GM12878 (cell line): ENCODE results near the gene NF1.

Source experiments
- ESRRA ChIP-seq: IDR thresholded peaks from 2 replicates; pipeline ENCODE4 v1.6.1; 2012; ENCODE audit warnings: mild to moderate bottlenecking, low read length, improper control_type of control experiment
- JUND ChIP-seq: IDR thresholded peaks from 2 replicates; pipeline ENCODE4 v1.6.1; 2012; ENCODE audit warnings: low read depth, mild to moderate bottlenecking, low read length, improper control_type of control experiment, moderate library complexity
- MAX ChIP-seq: IDR thresholded peaks from 2 replicates; pipeline ENCODE4 v1.6.1; 2012; ENCODE audit warnings: low read depth, low read length, improper control_type of control experiment
- TF ChIP-seq, protein P1 (sequence below), 3 experiments: IDR thresholded peaks in 2 of 3; conservative IDR thresholded peaks in 1 of 3; 2 replicates each; pipeline ENCODE4 v1.5.1; 2011; ENCODE audit warnings: low read depth in 3 of 3, low read length in 3 of 3, mild to moderate bottlenecking in 3 of 3, control low read depth in 2 of 3, moderate library complexity in 2 of 3, inconsistent platforms in 1 of 3, mixed read lengths in 1 of 3; ENCODE audit not compliant: control insufficient read depth in 2 of 3, insufficient read depth in 1 of 3; ENCODE audit errors: extremely low read depth in 1 of 3

DNA sequence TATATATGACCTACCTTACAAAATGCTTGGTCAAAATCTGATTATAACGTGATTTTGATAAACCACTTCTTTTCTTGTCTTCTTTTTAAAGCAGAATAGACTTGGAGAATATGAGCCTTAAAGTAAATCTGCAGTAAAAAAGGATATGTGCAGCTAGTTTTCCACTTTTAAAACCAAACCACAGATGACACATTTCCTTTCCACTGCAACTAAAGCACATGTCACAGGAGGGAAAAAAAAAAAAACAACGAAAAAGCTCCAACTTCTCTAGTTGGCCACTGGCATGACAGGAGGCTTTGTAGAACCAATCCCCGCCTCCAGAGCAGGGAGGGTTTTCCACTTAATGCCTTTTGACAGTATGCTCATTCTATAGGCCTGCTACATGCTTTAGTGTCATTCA lies 226.7 kb downstream of the NF1 start, which contains the start of gene EVI2A:
- no peak for TF ChIP-seq JUND
- TF ChIP-seq, protein P1, sequence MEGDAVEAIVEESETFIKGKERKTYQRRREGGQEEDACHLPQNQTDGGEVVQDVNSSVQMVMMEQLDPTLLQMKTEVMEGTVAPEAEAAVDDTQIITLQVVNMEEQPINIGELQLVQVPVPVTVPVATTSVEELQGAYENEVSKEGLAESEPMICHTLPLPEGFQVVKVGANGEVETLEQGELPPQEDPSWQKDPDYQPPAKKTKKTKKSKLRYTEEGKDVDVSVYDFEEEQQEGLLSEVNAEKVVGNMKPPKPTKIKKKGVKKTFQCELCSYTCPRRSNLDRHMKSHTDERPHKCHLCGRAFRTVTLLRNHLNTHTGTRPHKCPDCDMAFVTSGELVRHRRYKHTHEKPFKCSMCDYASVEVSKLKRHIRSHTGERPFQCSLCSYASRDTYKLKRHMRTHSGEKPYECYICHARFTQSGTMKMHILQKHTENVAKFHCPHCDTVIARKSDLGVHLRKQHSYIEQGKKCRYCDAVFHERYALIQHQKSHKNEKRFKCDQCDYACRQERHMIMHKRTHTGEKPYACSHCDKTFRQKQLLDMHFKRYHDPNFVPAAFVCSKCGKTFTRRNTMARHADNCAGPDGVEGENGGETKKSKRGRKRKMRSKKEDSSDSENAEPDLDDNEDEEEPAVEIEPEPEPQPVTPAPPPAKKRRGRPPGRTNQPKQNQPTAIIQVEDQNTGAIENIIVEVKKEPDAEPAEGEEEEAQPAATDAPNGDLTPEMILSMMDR (IDR thresholded peaks at IDR 0.05 in 2 of 3, conservative IDR thresholded peaks at IDR 0.05 in 1 of 3; ENCODE audit: control insufficient read depth in 2 of 3, extremely low read depth in 1 of 3, insufficient read depth in 1 of 3, low read depth in 3 of 3, low read length in 3 of 3): no peak
- no peak for TF ChIP-seq MAX
- TF ChIP-seq ESRRA: no peak
